Epithelial cell of proximal tubule (primary cell): ENCODE measurements around the gene WARS2. TPM values are rescaled to one million over a fixed set of nuclear protein-coding genes. Genes with fewer than 3 reads are reported as not detected.

Experiments
- DNase-seq: peaks from one replicate; pipeline ENCODE4 v3.0.0-alpha.2; 2011; ENCODE audit warnings: low read depth
- H3K4me3 ChIP-seq: 2 replicates; pipeline ENCODE4 v1.5.1; 2011; ENCODE audit warnings: low read depth, mild to moderate bottlenecking, low read length
- CTCF ChIP-seq: conservative IDR thresholded peaks from 2 replicates; pipeline ENCODE4 v1.5.1; 2012; ENCODE audit warnings: low read depth, mild to moderate bottlenecking, low read length
- total RNA-seq: library from RNA; depleted of rRNA; stranded (reverse); fragments of >200 nt; gene quantifications from 2 replicates; pipeline ENCODE4 v1.2.3, GENCODE V29; 2015

Gene WARS2
- total RNA-seq, 1 donor from 2014 or later: 14.8 TPM

GRCh38 chr1:119086830-119087229 lies 53.6 kb downstream of the WARS2 start:
- no peak for TF ChIP-seq CTCF
- no peak for DNase-seq
- no peak overlapping the region for H3K4me3 ChIP-seq

DNA sequence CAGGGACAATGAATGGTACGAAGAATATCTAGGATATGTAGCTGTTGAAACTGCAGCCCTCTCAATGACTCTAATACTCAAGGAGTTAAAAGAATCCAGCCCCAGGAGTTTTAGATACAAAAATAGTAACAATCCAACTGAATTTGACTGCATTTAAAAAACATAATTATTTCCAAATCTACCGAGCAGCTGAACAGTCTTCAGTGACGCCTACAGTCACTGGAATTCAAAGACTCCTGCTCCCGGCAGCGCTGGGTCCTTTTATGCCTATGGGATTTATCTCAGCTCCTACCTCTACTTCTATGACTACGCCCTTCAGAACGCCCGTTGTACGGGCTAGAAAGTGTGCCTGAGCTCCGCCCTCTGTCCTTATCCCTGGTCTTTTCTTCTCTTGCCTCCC lies 55.7 kb downstream of the WARS2 start:
- DNase-seq: no peak
- no peak for TF ChIP-seq CTCF
- no peak overlapping the region for H3K4me3 ChIP-seq

- H3K4me3 ChIP-seq: no peak overlapping the region
- no peak for DNase-seq
- no peak for TF ChIP-seq CTCF
Observed at GRCh38 chr1:119083980-119084379, 56.5 kb downstream of the WARS2 start.

- TF ChIP-seq CTCF: no peak
- no peak overlapping the region for H3K4me3 ChIP-seq
Observed at GRCh38 chr1:119083479-119083878, 57.0 kb downstream of the WARS2 start.

GRCh38 chr1:119081700-119082099 lies 58.8 kb downstream of the WARS2 start:
- H3K4me3 ChIP-seq: no peak overlapping the region
- DNase-seq: no peak
- no peak for TF ChIP-seq CTCF

More at GRCh38 chr1:119083479-119083878, 57.0 kb downstream of the WARS2 start:
- DNase-seq: no peak

GRCh38 chr1:119081267-119081666 lies 59.2 kb downstream of the WARS2 start:
- TF ChIP-seq CTCF: no peak
- H3K4me3 ChIP-seq: no peak overlapping the region
- DNase-seq: no peak

DNA sequence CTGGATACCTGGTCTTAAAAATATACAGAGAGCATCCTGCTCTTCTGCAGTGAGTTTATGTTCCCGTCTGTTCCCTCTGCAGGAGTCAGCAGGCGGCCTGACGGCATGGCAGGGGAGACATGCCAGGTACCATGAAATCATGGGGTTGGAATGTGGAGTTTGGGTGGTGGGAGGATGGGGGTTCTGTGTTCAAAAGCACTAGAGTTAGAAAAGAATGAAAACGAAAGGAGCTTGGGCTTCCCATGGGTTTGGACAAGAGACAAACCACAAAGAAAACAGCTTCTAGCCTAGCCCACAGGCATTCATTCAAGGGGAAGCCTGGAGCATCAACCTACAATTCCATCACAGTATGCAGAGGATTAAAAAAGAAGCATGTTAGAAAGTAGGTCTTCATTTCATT lies 59.9 kb downstream of the WARS2 start:
- no peak for TF ChIP-seq CTCF
- H3K4me3 ChIP-seq: peak overlapping the region; percentile 1
- DNase-seq: peak; percentile 53
